Measurements from ENCODE around the gene ZFYVE27.

GRCh38 chr10:97736902-97737769 is at the start of gene ZFYVE27:
- peak; percentile 94 to 99 for TF ChIP-seq POLR2AphosphoS5 (IDR thresholded peaks at IDR 0.05; ENCODE audit: insufficient read depth in 1 of 2, low read depth in 1 of 2)
- TF ChIP-seq CTCF (IDR thresholded peaks at IDR 0.05) = no peak
